Eye (tissue), 1 donor: ENCODE data around the gene CNTN4.
"Not testable (repeated sequence)": the region's sequence is repeated elsewhere in the genome, so short reads cannot be mapped to it uniquely, and the experiment has no call there.

ENCODE experiments used
- DNase-seq: peaks from one replicate; pipeline ENCODE4 v3.0.0-alpha.2; 2015

Gene CNTN4

DNA sequence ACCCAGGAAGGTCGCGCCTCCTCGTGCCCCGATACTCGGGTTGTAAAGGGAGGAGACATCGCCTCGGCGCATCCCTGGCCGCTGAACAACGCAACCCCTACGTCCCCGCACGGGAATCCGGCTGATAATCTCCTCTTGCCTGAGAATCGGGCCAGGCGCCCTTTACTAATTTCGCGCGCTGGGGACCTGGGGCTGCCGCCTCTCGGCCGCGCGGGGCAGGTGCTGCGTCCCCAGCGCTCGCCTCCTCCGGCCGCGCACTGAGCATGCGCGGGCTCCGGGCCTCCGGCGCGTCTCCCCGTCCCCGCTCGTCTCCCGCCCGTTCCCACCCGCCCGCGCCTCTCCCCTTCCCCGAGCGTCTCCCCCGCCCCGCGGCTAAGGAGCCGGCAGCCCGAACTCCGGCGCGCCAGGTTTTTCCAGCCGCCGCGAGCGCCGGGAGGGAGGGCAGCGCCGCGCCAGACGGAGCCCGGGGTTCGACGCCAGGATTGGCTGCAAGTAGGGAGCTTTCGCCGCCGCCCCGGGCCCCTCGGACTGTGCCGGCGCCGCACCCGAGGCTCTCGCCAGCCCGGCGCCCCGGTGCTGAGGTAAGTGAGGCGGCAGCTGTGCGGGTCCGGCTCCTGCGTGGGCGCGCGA is at the start of gene CNTN4:
TSS of gene CNTN4 (plus strand) at position 469 of the 630 bp plus-strand sequence.
- peak; percentile 97 for DNase-seq

DNA sequence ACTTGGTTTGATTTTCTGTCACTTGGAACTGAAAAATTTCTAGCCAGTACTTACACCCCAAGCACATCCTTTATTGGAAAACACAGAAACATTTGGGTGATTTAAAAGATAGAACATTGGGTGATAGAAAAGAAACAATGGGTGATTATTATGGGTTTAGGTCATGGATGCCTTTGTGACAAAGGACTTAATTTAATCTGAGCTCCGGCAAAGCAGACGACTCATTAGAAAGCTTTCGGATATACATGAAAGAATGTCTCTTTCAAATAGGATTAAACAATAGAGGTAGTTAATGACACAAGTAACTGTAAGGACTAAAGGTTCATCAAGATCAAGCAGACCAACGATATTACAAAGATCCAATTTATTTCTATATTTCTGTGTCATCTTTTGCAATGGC is 37.3 kb upstream of the CNTN4 start:
- DNase-seq: peak; percentile 32

DNA sequence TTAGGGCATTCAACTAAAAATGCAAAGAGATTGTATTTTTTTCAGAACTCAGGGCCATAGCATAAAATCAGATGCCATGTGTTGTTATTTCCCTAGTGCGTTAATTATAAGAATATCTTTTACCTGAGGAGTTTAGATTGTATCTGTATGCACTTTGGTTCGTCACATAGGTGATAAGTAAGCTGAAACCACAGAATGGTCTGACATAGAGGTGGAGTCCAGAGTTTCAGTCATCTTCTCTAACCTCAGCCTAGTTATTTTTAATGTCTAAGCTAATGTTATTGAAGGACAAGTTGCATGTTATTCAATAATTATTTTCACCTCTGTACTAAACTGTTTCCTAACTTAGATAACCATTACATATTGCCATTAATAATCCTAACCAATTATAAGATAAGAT is 27.1 kb upstream of the CNTN4 start:
- DNase-seq: no peak

DNA sequence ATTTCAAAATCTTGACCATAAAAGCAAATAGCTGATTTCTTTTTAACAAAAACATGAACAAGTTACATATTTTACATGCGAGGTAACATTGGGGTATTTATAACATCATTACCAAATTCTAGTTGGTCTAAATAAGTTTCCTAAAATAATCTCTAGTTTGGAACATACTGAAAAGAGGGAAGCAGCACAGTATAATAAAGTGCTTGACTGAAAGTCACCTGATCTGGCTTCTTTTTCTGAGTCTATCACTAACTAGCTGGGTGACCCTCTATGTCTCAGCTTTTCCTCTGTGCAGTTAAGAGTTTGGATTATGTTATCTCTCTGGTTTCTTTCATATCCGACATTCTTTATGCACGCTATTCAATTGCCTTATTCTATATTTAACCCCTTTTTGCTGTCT is 19.8 kb upstream of the CNTN4 start:
- DNase-seq: no peak

DNA sequence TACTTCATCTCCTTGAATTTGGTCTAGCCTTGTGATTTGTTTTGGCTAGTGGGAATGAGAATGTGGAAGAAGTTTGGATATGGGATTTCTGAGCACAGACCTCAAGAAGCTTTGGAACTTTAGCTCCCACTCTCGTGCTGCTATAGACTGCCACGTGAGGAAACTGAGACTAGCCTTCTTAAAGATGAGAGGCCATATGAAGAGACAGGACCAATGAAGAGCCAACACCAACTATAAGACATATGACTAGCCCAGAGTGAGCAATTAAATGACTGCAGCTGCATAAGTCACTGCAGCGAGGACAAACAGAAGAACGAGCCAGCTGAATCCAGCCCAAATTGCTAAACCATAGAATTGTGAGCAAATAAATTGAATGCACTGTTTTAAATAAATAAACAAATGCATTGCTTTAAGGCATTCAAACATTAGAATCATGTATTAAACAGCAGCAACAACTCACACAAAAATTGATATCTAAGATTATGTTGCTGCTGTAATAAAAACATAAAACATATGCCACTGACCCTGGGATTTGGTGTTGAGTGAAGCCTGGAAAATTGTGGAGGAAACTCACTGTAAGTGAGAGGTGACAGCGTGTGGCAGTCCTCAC is 15.7 kb upstream of the CNTN4 start:
- no peak for DNase-seq

DNA sequence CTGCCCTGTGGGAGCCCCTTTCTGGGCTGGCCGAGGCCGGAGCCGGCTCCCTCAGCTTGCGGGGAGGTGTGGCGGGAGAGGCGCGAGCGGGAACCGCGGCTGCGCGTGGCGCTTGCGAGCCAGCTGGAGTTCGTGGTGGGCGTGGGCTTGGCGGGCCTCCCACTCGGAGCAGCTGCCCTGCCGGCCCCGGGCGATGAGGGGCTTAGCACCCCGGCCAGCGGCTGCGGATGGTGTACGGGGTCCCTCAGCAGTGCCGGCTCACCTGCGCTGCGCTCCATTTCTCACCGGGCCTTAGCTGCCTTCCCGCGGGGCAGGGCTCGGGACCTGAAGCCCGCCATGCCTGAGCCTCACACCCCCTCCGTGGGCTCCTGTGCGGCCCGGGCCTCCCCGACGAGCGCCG is 15.1 kb upstream of the CNTN4 start:
- DNase-seq: not testable (repeated sequence)

DNA sequence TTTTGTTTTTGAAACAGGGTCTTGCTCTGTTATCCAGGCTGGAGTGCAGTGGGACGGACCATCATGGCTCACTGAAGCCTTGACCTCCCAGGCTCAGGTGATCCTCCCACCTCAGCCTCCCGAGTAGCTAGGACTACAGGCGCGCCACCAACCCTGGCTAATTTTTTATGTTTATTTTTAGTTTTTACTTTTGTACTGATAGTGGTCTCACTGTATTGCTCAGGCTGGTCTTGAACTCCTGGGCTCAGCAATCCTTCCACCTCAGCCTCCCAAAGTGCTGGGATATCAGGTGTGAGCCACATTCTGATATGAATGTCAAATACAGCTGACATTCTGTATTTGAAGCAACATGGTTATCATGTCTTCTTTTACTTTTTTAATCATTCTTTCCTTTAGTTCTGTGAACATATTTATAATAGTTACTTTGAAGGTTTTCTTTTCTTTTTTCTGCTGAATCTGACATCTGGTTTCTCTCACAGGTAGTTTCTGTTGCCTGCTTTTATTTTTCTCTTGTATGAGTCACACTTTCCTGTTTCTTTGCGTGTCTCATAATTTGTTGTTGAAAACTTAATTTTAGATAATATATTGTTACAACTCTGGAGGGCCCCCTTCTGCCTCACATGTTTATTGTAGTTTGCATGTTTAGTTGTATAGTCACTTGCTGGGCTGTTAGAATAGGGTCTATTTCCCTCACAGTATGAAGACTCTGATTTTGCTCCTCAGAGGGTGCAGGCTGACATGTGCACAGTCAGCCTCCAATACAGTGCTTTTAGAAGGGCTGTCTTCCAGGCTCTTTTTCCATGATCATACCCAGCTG is 8.4 kb upstream of the CNTN4 start:
- no peak for DNase-seq

DNA sequence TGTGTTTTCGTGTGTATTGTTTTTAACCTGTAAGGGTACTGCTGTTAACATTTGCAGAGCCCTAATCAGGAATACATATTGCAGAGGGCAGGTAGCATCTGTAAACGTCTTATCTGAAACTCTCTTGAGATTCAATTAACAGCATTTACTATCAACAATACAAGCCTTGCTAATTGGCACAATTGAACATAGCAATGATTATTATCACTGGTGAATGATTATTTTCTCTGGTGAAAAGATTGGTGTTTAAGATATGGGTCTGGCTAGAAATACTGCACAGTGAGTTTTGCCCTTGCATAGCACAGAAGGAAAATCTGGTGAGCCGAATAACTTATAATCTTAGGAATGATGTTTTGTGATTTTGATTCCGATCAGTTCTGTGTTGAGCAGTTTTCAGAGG is 5.9 kb upstream of the CNTN4 start:
- no peak for DNase-seq

DNA sequence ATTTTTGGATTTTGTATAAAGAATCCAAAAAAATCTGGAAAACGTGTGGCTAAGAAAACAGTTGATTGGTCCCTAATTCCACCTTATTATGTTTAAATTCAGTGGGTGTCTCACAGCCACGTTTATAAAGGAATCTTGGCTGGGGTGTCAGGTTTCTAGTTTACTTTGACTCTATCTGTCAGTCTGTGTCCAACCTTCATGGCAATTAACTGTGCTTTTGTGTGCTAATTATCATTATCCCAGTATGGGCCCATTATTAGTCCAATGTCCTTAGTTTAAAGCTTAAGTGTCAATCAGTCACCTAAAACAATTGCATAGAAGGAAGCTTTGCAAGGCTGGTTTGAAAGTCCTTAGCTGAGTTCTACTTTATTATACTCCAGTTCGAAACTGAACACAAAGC is 3.7 kb upstream of the CNTN4 start:
- peak; percentile 28 for DNase-seq

DNA sequence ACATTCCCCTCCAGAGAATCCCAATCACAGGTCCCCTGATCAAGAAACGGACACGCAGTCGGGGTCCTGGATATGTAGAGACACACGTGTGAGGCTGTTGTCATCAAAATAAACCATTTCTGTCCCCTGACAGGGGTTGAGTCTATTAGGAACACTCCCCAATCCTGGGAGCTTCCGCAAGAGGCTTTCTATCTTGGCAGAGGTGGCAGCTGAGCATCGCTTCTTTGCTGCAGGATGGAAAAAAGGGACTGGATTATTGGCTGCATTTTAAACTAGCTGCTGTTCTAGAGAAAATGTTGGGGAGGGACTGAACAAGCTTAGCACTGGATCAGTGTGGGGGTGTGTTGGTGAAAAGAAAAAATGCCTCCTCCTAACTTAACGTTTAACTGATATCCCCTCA is 2.5 kb upstream of the CNTN4 start:
- peak; percentile 60 for DNase-seq

DNA sequence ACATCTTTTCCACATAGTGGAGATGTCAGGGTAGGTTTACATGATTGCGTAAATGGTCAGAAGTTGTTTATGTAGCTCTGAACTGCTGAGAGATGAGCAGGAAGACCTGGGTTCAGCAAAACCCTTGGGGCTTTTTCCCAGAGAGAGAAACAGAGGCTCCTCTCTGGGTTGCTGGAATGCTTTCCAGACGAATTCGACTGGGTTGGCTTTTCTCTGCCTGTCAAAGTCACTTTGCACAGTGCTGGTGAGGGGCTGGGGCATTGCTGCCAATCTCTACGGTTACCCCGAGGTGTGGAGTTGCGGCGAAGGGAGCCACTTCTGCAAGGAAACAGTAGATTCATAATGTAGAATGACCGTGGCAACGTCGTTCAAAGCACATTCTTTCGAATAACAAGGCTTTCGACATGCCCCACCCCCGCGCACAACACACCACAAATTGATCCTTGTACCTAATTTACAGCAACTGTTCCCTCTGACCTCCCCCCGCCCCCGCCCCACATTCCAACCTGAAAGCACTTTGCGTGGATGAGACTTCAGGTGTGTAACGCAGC is 950 bp upstream of the CNTN4 start:
- DNase-seq: peak; percentile 75

DNA sequence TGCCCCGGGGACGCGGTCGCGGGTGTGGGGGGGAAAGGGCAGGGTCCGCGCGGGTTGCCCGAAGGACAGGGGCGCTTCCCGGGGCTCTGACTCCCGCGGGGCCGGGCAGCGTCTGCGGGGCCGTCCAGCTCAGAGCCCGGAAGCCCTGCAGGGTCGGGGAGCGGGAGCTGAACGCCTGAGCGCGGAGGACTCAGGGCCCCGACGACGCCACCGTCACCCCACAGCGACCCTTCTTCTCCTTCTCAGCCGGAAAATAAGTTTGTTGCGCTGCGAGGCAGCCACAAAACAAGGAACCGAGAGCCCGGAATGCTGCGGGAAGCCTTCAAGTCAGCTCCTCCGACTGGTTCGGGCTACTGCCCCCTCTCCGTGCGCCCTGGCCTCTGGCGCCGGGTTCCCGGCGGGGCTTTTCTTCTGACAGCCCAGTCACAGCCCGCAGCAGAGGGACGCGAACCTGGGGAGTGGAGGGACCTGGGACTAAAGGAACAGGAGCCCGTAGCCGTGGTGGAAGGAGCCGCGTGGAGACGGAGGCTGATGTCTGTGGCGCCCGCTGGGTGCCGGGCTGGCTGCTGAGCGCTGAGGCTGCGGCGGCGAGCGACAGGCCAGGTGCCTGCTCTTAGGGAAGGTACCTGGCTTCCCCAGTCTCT is 484 bp downstream of the CNTN4 start:
- DNase-seq: peak; percentile 90

DNA sequence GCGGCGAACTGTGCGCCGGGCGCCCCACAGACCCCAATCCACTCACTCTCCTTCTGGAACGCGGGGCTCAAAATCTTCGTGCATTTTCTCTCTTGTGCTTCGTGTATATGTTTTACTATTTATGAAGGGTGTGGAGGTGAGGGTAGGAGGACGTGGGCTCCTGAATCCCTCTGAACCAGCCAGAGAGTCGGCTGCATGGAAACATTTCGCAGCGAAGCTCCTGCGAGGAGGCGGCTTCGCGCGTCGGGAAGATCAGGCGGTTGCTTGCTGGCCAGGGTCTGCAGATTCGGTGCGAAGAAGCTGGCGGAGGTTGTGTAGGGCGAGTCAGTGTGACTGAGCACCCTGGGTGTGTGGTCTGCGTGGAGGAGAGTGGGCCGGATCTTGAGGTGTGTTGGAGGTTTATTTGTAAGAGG is 1.1 kb downstream of the CNTN4 start:
- peak; percentile 79 for DNase-seq

DNA sequence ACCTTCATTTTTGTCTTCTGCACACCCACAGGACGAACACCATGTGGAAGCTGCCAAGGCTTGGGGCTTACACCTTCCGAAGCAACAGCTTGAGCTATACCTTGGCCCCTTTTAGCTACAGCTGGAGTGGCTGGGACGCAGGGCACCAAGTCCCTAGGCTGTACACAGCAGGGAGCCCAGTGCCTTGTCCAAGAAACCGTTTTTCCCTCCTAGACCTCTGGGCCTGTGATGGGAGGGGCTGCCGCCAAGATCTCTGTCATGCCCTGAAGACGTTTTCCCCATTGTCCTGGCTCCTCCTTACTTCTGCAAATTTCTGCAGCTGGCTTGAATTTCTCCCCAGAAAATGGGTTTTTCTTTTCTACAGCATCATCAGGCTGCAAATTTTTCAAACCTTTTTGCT is 7.8 kb downstream of the CNTN4 start:
- DNase-seq: no peak

DNA sequence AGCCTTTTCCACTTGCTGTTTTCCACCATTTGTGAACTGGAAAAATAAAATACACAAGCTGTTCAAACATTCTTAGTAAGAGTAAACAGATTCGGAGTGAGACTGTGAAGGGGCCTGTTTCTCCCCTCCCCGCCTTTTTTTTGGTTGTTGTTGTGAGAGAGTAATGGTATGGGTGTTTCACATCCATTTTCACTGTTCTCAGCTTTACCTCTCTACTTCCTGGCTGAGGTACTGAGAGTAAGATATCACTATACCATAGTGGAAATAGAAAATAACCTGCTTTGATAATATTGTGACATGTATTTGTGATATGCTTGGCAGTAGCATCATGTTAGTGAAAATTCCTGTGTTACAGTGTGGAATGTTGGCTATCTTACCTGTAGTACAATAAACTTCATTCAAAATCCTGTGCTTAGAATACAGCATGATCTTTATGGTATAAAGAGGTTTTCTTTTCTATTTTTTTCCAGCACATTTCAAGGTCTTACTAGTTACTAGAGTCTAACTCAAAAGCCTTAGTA is 12.0 kb downstream of the CNTN4 start:
- no peak for DNase-seq

DNA sequence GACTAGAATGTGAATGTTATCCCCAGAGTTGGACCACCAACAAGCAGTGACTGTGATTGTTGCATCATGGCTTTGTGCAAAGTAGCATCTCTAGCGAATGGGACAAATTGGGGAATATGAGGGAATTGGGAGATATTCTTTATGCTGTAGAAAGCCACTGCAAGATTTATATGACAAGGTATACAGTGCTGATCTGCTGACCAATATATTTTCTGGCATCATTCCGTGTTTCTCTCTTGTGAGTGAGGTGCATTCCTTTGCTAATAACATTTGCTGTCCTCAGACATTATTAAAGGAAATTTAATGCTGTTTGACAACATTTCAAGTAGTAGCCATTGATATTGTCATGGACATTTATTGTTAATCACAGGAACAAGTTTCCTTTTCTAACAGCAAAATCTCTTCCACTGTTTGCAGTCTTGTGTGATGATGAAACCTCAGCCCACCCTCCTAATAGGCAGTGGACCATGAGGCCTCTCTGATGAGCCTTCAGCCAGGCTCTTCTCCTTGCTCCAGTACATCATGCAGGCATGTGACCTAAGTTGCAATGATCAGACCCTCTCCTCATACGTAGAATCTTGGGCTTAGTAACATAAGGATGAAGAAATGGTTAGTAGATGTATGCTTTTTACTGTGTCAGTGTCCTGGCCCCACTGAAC is 16.1 kb downstream of the CNTN4 start:
- DNase-seq: no peak

DNA sequence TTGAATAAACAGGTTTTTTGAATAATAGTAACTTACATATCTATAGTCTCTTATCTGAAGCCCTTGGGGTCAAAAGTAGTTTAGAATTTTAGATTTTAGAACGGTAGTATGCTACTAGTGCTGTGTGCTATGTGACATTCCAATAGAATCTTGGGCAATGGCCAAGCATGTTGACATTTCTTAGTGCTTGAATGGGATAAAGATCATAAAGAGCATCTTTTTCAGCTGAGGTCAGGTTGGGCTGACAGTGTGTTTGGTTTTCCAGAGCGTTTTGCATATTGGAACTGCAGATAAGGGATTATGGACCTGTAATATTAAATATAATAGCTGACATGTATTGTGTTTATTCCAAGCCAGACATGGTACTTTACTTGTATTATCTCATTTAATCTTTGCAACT is 32.1 kb downstream of the CNTN4 start:
- DNase-seq: no peak

DNA sequence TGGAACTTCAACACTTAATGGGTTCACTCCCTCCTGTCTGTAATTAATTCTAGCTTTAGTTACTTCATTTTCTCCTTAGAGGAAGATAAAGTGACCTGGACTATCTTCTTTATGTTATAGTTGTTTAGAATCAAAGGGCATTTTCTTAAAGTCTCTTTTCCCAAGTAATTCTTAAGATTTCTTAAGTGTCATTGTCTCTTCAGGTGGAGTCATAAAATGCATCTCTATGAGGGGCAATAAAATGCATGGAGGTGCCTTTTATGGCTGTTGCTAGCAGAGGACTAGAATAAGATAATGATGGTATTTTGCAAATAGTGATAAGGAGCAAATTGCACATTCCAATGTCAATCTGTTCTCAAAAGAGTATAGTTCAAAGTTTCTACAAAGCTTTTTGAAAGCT is 34.5 kb downstream of the CNTN4 start:
- no peak for DNase-seq

DNA sequence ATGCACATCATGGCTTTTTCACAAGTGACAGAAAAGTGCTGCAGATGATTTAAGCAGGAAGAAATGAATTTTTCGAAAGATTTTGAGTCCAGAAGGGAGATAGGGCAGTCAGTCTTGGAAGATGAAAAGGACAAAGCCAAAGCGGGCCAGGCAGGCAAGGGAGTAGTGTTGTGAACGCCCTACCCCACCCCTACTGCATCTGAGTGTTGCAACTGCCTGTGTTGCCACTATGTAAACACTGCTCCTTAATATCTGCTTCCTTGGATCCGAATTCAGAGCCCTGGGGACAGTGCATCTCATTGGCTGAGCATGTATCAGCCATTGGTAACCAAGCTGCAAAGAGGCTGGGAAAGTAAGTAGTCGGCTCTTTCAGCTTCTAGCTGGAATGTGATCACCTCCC is 39.0 kb downstream of the CNTN4 start:
- DNase-seq: no peak

DNA sequence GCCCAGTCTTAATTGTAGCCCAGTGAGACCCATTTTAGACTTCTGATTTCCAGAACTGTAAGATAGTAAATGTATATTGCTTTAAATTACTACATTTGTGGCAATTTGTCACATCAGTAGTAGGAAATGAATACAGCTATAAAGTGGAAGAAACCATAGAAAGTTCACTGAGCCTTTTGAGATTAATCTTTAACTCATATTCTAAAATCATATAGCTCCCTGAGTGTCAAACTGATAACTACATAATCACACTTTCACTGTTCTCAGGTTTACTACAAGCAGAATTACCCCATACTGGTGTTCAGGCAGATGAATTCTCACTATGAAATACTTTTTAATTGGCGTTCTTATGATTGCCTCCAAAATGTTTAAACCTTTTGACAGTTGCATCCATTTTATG is 42.8 kb downstream of the CNTN4 start:
- no peak for DNase-seq

DNA sequence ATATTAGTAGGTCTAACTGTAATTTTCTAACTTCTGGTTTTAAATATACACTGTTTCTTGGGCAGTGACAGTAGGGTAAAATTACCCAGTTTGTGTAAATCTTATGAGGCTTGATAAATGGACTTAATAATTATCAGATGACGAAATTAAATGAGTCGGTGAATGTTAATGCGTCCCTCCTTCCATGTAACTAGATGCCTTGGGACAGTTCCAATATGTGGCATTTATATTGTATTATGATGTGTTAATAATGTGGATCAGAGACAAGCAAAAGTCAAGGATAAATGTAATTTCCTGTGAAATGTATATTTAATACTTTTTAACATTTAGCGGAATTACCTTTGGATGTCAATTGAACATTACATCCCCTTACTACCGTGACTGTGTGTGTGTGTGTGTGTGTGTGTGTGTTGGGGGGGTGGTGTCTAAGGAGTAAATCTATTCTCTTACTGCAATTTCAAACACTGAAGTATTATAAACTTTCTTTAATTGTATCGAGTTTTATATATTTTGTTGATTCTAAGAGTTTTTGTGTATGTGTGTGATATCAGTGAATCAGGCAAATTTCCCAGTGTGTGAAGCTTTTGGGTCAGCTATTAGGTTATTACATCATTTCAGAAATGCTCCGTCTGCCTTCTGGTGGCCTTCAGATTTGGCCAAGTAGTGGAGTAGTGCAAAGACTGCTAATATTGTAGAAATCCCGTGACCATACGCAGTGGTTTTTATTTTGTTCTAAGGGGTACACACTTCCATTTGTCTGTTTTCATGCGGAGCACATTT is 50.1 kb downstream of the CNTN4 start:
- no peak for DNase-seq

DNA sequence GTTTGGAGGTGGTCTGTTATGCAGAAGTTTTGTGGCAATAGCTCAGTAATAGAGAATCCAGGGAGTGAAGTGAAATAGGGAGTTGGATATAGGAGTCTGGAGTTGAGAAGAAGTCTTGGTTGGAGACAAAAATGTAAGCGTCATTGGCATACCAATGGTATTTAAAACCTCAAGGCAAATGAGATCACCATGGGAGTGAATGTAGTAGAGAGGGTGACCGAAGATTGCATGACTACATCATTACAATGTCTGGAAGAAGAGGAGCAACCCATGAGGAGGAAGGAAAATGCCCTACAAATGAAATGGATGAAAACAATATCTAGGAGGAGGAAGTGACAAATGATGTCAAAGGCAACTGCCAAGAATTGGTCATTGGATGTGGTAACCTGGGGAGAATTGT is 54.4 kb downstream of the CNTN4 start:
- DNase-seq: no peak
